ENCODE data around the gene SULT6B1. TPM values are rescaled to one million over a fixed set of nuclear protein-coding genes. Genes with fewer than 3 reads are reported as not detected.

SULT6B1 gene
- total and polyA plus RNA-seq, 3 experiments from 2014 or later, result not detected

DNA sequence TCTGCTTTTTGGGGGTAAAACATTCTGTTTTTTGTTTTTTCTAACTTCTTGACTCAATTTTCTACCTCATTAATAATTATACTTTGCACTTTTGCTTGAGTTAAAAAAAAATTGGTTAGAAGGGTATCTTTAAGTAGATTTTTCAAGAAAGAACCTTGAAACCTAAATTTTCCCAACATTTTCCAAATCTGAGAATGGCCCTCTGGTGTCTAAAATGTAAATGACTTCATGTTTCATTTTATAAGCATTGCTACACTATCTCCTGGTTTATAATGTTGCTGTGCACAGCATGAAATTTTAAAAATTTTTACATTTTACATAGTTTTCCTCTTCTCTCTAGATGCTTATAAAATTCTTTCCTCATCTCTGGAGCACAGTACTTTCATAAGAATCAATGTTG is 45.9 kb downstream of the SULT6B1 start:
- peaks cover 0 to 72% (median 19%) of the 10 kb centered on the region in 3 donors for H3K36me3 Mint-ChIP-seq
- POLR2A ChIA-PET, result interaction anchor here (0.7 kb wide), 1 partner anchor 50 kb away, joined by 8 read pairs; no protein-coding TSS in a partner anchor

DNA sequence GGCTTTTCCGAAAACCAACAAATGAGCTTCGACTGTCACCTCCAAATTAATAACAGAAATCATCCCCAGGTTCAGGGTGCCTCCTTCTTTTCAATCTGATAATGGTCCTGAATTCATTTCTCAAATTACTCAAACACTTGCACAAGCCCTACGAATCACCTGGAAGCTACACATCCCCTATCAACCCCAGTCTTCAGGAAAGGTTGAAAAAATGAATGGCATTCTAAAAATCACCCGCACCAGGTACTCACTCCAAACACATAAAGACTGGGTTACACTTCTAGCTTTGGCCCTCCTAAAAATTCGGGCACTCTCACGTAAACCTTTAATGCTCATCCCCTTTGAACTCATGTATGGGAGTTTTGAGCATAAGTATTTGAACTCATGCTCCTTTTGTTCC is 55.6 kb downstream of the SULT6B1 start:
- Histone ChIP-seq H3K27me3 (ENCODE audit: insufficient read depth, low read length, poor library complexity, severe bottlenecking) (no peaks in the 10 kb centered on the region), H3K4me3 (ENCODE audit: low read length) (no peak overlapping the region), H3K27ac (ENCODE audit: low read depth, low read length) (no peak overlapping the region), H3K4me1 (ENCODE audit: insufficient read depth, low read length) (no peaks in the 10 kb centered on the region), H3K9me3 (ENCODE audit: low read length) (no peaks in the 10 kb centered on the region), H3K36me3 (ENCODE audit: insufficient read depth, low read length) (peaks cover 37% of the 10 kb centered on the region)
- CTCF ChIA-PET, result interaction anchor here (0.7 kb wide), 1 partner anchor 50 kb away, joined by 3 read pairs; no protein-coding TSS in a partner anchor
- H3K27ac Mint-ChIP-seq, result peak overlapping the region in 1 of 8 donors; percentile 12
- POLR2A ChIA-PET, result no interaction called here
- H3K9me3 Mint-ChIP-seq, result no peaks in the 10 kb centered on the region
- DNase-seq, result no peak
- no peak overlapping the region for H3K4me3 Mint-ChIP-seq
- peaks cover 28 to 61% (median 48%) of the 10 kb centered on the region in 3 donors for H3K36me3 Mint-ChIP-seq
- peaks cover 0 to 8% (median 8%) of the 10 kb centered on the region in 3 donors for H3K4me1 Mint-ChIP-seq
- no peaks in the 10 kb centered on the region for H3K27me3 Mint-ChIP-seq

More for the DNA sequence above, 45.9 kb downstream of the SULT6B1 start:
- H3K9me3 Mint-ChIP-seq, result no peaks in the 10 kb centered on the region
- peak overlapping the region in 1 of 8 donors; percentile 26 for H3K27ac Mint-ChIP-seq
- Histone ChIP-seq H3K4me1 (ENCODE audit: insufficient read depth, low read length) (no peaks in the 10 kb centered on the region), H3K27ac (ENCODE audit: low read depth, low read length) (no peak overlapping the region), H3K9me3 (ENCODE audit: low read length) (no peaks in the 10 kb centered on the region), H3K36me3 (ENCODE audit: insufficient read depth, low read length) (peaks cover 8% of the 10 kb centered on the region), H3K4me3 (ENCODE audit: low read length) (no peak overlapping the region), H3K27me3 (ENCODE audit: insufficient read depth, low read length, poor library complexity, severe bottlenecking) (no peaks in the 10 kb centered on the region)
- H3K27me3 Mint-ChIP-seq, result no peaks in the 10 kb centered on the region
- H3K4me1 Mint-ChIP-seq, result peaks cover 0 to 6% (median 0%) of the 10 kb centered on the region in 3 donors
- DNase-seq, result no peak
- CTCF ChIA-PET, result no interaction called here
- H3K4me3 Mint-ChIP-seq, result no peak overlapping the region

DNA sequence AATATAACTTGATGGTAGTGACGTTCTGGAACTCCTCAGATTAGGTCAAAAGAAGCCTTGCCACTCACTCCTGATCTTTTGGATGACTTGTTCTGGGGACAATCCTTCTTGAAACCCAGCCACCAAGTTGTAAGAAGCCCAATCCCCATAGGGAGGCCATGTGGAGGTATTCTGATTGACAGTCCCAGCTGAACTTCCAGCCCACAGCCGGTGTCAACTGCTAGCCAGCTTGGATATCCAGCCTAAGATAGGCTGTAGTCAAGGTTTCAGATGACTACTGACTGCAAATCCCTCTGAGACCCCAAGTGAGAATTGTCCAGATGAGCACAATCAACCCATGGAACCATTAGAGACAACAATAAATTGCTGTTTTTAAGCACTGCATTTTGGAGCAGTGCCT is 63.1 kb downstream of the SULT6B1 start:
- POLR2A ChIA-PET, result no interaction called here
- Histone ChIP-seq H3K4me1 (ENCODE audit: insufficient read depth, low read length) (no peaks in the 10 kb centered on the region), H3K27ac (ENCODE audit: low read depth, low read length) (no peak overlapping the region), H3K36me3 (ENCODE audit: insufficient read depth, low read length) (peaks cover 24% of the 10 kb centered on the region), H3K27me3 (ENCODE audit: insufficient read depth, low read length, poor library complexity, severe bottlenecking) (no peaks in the 10 kb centered on the region), H3K9me3 (ENCODE audit: low read length) (no peaks in the 10 kb centered on the region), H3K4me3 (ENCODE audit: low read length) (no peak overlapping the region)
- Mint-ChIP-seq H3K27me3 (no peaks in the 10 kb centered on the region), H3K36me3 (peaks cover 15 to 77% (median 36%) of the 10 kb centered on the region in 3 donors), H3K4me1 (peaks cover 0 to 11% (median 0%) of the 10 kb centered on the region in 3 donors), H3K9me3 (no peaks in the 10 kb centered on the region), H3K27ac (peak overlapping the region in 1 of 8 donors; percentile 24), H3K4me3 (no peak overlapping the region)
- no peak for DNase-seq
- CTCF ChIA-PET, result no interaction called here

DNA sequence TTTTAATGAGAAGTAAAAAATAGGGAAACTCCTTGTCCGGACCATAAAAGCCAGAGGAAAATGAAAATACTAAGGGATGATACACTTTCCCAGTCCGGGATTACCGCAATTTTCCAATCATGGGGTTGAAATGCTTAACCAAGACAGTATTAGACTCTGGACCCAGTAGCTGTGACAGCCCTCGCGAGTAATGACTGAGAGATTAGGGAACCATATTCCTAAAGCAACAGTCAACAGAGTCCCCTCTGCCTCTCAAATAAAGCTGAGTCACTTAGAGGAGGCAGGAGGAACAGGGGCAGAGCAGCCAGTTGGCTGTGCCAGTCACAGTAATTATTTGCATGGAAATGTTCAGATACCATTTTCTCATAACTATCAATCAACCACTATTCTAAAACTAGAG is 69.3 kb downstream of the SULT6B1 start:
- no peaks in the 10 kb centered on the region for H3K9me3 ChIP-seq (ENCODE audit: low read length)
- no peak overlapping the region for H3K27ac ChIP-seq (ENCODE audit: low read depth, low read length)
- Mint-ChIP-seq H3K4me1 (peaks cover 0 to 7% (median 6%) of the 10 kb centered on the region in 3 donors), H3K36me3 (peaks cover 5 to 67% (median 7%) of the 10 kb centered on the region in 3 donors), H3K9me3 (no peaks in the 10 kb centered on the region), H3K27ac (peak overlapping the region in 1 of 8 donors; percentile 77), H3K4me3 (no peak overlapping the region), H3K27me3 (no peaks in the 10 kb centered on the region)
- no peaks in the 10 kb centered on the region for H3K27me3 ChIP-seq (ENCODE audit: insufficient read depth, low read length, poor library complexity, severe bottlenecking)
- POLR2A ChIA-PET, result interaction anchor here (0.9 kb wide), 1 partner anchor 83 kb away, joined by 3 read pairs; no protein-coding TSS in a partner anchor
- no peaks in the 10 kb centered on the region for H3K4me1 ChIP-seq (ENCODE audit: insufficient read depth, low read length)
- no peak for DNase-seq
- no peak overlapping the region for H3K4me3 ChIP-seq (ENCODE audit: low read length)
- CTCF ChIA-PET, result no interaction called here
- H3K36me3 ChIP-seq (ENCODE audit: insufficient read depth, low read length), result peaks cover 10% of the 10 kb centered on the region

Other genes with a start within 250 kb of the SULT6B1 start
- gene STRN, start 222.1 kb downstream of the SULT6B1 start, total RNA-seq, result 10 to 100 TPM; 26.9 to 28.3 TPM
- 10.5 TPM for gene STRN, start 222.1 kb downstream of the SULT6B1 start, polyA plus RNA-seq
- gene HEATR5B, start 104.3 kb downstream of the SULT6B1 start, total RNA-seq, result 10 to 100 TPM; 18.2 to 20.0 TPM
- gene HEATR5B, start 104.3 kb downstream of the SULT6B1 start, polyA plus RNA-seq, result 11.4 TPM
- 10 to 100 TPM; 17.8 to 20.2 TPM for gene GPATCH11, start 104.2 kb downstream of the SULT6B1 start, total RNA-seq
- gene GPATCH11, start 104.2 kb downstream of the SULT6B1 start, polyA plus RNA-seq, result 9.0 TPM
- gene EIF2AK2, start 31.7 kb downstream of the SULT6B1 start, total RNA-seq, result 10 to 100 TPM; 36.0 to 39.8 TPM
- 42.6 TPM for gene EIF2AK2, start 31.7 kb downstream of the SULT6B1 start, polyA plus RNA-seq
- gene CEBPZOS, start 7.8 kb upstream of the SULT6B1 start, total RNA-seq, result 10 to 100 TPM; 33.7 to 35.0 TPM
- gene CEBPZOS, start 7.8 kb upstream of the SULT6B1 start, polyA plus RNA-seq, result 43.6 TPM
- 100 to 1,000 TPM; 100 to 104 TPM for gene CEBPZ, start 42.9 kb upstream of the SULT6B1 start, total RNA-seq
- gene CEBPZ, start 42.9 kb upstream of the SULT6B1 start, polyA plus RNA-seq, result 31.1 TPM
- gene NDUFAF7, start 43.0 kb upstream of the SULT6B1 start, total RNA-seq, result 10 to 100 TPM; 20.3 to 20.4 TPM
- gene NDUFAF7, start 43.0 kb upstream of the SULT6B1 start, polyA plus RNA-seq, result 6.8 TPM
- 10 to 100 TPM; 38.3 to 38.4 TPM for gene PRKD3, start 136.2 kb upstream of the SULT6B1 start, total RNA-seq
- 22.9 TPM for gene PRKD3, start 136.2 kb upstream of the SULT6B1 start, polyA plus RNA-seq
- 1 to 10 TPM; 3.9 to 4.2 TPM for gene QPCT, start 156.0 kb upstream of the SULT6B1 start, total RNA-seq
- gene QPCT, start 156.0 kb upstream of the SULT6B1 start, polyA plus RNA-seq, result 0.26 TPM

Data from CD8-positive, alpha-beta memory T cell (primary cell).